A673 (cell line): ENCODE data around the gene PARP15. TPM values are rescaled to one million over a fixed set of nuclear protein-coding genes. Genes with fewer than 3 reads are reported as not detected.

Source experiments
- BruUV-seq: library from RNA; stranded (reverse); fragments of 400-500 nt; replicated peaks from 2 replicates; lab custom pipeline; 2021; lab: Mats Ljungman, UMichigan
- CTCF ChIA-PET: fragments of 300-600 bp; sonication (Branson Sonifier 250); formaldehyde crosslinking; loops from one replicate; lab custom pipeline; 2022; ENCODE audit warnings: antibody characterized with exemption; lab: Charles Lee
- POLR2A ChIA-PET: fragments of 300-600 bp; sonication (Branson Sonifier 250); formaldehyde crosslinking; loops from one replicate; lab custom pipeline; 2022; ENCODE audit warnings: antibody characterized with exemption; ENCODE audit not compliant: low non-redundant PET; lab: Charles Lee
- DNase-seq: peaks from one replicate; pipeline ENCODE4 v3.0.0-alpha.2; 2015; ENCODE audit warnings: low spot score
- H3K27ac ChIP-seq: fragments of 200-600 bp; sonication (generic); 2 replicates; pipeline ENCODE4 v1.5.1; 2016; ENCODE audit warnings: mixed run types, low read depth, mild to moderate bottlenecking, mixed read lengths, antibody characterized with exemption, low read length; ENCODE audit not compliant: poor library complexity, severe bottlenecking
- H3K27me3 ChIP-seq: fragments of 200-600 bp; sonication (generic); replicated peaks from 2 replicates; pipeline ENCODE4 v1.6.1; 2017; ENCODE audit warnings: mixed run types, low read depth, mild to moderate bottlenecking, mixed read lengths, antibody characterized with exemption, low read length; ENCODE audit not compliant: insufficient read depth, poor library complexity
- H3K36me3 ChIP-seq: fragments of 200-600 bp; sonication (generic); 2 replicates; pipeline ENCODE4 v1.6.1; 2016; ENCODE audit warnings: mixed run types, mild to moderate bottlenecking, mixed read lengths, antibody characterized with exemption, low read length; ENCODE audit not compliant: insufficient read depth, poor library complexity, severe bottlenecking
- H3K4me1 ChIP-seq: fragments of 200-600 bp; sonication (generic); 2 replicates; pipeline ENCODE4 v1.6.1; 2017; ENCODE audit warnings: mixed run types, mild to moderate bottlenecking, mixed read lengths, antibody characterized with exemption, low read length; ENCODE audit not compliant: insufficient read depth, poor library complexity, severe bottlenecking
- H3K4me3 ChIP-seq: fragments of 200-600 bp; sonication (generic); 2 replicates; pipeline ENCODE4 v1.5.1; 2016; ENCODE audit warnings: low read depth, mixed run types, mild to moderate bottlenecking, mixed read lengths, low read length; ENCODE audit not compliant: poor library complexity, severe bottlenecking
- H3K9me3 ChIP-seq: fragments of 200-600 bp; sonication (generic); 2 replicates; pipeline ENCODE4 v1.6.1; 2016; ENCODE audit warnings: mixed run types, low read depth, mild to moderate bottlenecking, mixed read lengths, antibody characterized with exemption, low read length; ENCODE audit not compliant: poor library complexity, severe bottlenecking
- EZH2 ChIP-seq: fragments of 200-600 bp; sonication (generic); IDR thresholded peaks from 2 replicates; pipeline ENCODE4 v1.6.1; 2017; ENCODE audit warnings: borderline replicate concordance, low read depth, mild to moderate bottlenecking, mixed read lengths, antibody characterized with exemption, low read length; ENCODE audit not compliant: poor library complexity, severe bottlenecking
- intact Hi-C: fragments of 100-400 bp; cut with micrococcal nuclease; formaldehyde crosslinking; loops from one replicate; pipeline ENCODE4 v1.10.0; 2022; ENCODE audit not compliant: unreplicated experiment
- total RNA-seq: library from RNA; stranded (reverse); gene quantifications from 2 replicates; pipeline ENCODE4 v1.2.3, GENCODE V29; 2021
- TF ChIP-seq, protein P1 (sequence below): fragments of 300-800, 200-600 bp; sonication (generic); conservative IDR thresholded peaks from 2 replicates; pipeline ENCODE4 v1.5.1; 2017; ENCODE audit warnings: low read depth, mild to moderate bottlenecking, antibody characterized with exemption, low read length, moderate library complexity, mixed read lengths

Gene PARP15
- total RNA-seq, 1 experiment from 2014 or later: not detected

DNA sequence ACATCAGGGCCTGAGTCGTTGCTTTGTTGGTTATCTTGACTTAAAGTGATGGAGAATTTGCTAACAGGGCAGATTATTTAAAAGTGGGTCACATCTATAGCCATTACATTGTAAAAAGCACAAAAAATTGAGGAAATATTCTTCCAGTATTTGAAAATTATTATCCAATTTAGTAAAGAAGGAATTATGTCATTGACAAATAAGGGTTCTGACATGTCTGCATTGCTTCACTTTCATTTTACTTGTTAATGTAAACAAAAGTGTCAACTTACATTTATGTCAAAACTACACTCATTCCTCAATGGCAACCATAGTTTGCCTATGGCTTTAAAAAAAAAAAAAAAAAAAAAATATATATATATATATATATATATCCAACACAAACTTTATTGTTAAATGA lies 99.8 kb downstream of the PARP15 start:
- Histone ChIP-seq H3K27ac (no peak overlapping the region), H3K9me3 (no peaks in the 10 kb centered on the region), H3K36me3 (no peaks in the 10 kb centered on the region), H3K4me3 (no peak overlapping the region), H3K27me3 (no peaks in the 10 kb centered on the region), H3K4me1 (peaks cover 12% of the 10 kb centered on the region)
- POLR2A ChIA-PET: no interaction called here
- intact Hi-C loops: no loop called here
- CTCF ChIA-PET: no interaction called here
- TF ChIP-seq EZH2: no peak
- TF ChIP-seq, protein P1, sequence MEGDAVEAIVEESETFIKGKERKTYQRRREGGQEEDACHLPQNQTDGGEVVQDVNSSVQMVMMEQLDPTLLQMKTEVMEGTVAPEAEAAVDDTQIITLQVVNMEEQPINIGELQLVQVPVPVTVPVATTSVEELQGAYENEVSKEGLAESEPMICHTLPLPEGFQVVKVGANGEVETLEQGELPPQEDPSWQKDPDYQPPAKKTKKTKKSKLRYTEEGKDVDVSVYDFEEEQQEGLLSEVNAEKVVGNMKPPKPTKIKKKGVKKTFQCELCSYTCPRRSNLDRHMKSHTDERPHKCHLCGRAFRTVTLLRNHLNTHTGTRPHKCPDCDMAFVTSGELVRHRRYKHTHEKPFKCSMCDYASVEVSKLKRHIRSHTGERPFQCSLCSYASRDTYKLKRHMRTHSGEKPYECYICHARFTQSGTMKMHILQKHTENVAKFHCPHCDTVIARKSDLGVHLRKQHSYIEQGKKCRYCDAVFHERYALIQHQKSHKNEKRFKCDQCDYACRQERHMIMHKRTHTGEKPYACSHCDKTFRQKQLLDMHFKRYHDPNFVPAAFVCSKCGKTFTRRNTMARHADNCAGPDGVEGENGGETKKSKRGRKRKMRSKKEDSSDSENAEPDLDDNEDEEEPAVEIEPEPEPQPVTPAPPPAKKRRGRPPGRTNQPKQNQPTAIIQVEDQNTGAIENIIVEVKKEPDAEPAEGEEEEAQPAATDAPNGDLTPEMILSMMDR: no peak
- BruUV-seq: no TSS peak
- no peak for DNase-seq

DNA sequence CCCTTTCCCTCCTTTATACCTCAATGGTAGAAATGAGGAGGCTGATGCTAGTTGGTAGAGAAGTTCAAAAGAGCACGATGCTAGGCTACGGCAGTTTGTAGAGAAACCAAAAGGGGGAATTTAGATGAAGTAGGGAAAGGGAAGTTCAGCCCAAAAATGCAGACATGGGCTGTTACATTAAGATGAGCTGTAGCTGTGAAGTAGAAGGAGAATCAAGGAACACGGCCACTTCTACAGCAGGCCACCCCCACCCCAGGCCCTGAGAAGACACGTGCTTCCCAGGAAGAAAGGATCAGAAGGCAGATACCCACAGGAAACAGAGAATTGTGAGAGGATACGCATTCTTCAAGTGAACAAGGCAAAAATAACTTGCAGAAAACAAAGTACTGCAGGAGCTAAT lies 101.1 kb downstream of the PARP15 start:
- TF ChIP-seq EZH2: no peak
- TF ChIP-seq, protein P1: no peak
- no peaks in the 10 kb centered on the region for H3K9me3 ChIP-seq
- ChIA-PET CTCF (interaction anchor here (1.2 to 2.0 kb wide), 3 partner anchors 220 to 577 kb away, joined by 3 to 15 read pairs (median 6); no protein-coding TSS in a partner anchor), POLR2A (no interaction called here)
- H3K27me3 ChIP-seq: no peaks in the 10 kb centered on the region
- no peak overlapping the region for H3K4me3 ChIP-seq
- H3K4me1 ChIP-seq: peaks cover 12% of the 10 kb centered on the region
- DNase-seq: no peak
- H3K27ac ChIP-seq: no peak overlapping the region
- intact Hi-C loops: loop anchor here (2.0 kb wide), 2 partner anchors 578 to 1132 kb away; no protein-coding TSS in a partner anchor
- no TSS peak for BruUV-seq
- H3K36me3 ChIP-seq: no peaks in the 10 kb centered on the region

DNA sequence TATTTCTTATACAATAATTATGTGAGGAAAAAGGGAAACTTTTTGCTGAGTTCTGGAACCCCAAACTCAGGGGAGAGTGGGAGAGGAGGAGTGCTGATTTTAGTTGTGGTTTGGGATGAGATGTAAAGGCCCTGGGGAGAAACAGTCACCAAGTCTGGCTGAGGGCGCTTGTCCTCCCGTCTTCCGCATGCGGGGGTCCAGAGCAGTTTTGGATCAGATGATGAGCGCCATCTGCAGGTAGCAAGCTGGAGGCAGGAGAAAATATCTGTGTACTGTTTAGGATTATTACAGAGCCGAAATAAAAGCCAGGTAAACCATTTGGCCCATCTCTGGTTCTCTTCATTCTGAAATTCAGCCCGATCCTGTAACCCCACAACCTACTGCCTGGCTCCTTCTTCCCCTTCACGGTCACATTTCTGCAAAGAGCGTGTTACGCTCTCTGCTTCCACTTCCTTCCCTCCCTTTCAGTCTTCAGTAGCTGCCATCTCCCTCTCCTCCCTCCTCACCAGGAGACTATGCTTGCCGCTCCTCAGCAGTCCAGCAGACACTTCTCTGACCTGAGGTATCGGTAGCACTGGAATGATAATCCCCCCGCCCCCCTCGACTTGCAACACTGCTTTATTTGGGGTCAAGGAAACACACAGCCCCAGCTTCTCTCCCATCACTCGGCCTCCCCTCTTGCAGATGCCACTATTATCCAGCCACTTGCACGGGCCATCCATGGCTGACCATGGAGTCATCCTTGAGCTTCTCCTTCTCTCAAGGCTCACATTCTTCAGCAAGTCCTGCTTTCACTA lies 101.8 kb downstream of the PARP15 start:
- no peaks in the 10 kb centered on the region for H3K9me3 ChIP-seq
- DNase-seq: peak; percentile 89
- ChIA-PET POLR2A (no interaction called here), CTCF (interaction anchor here (0.6 to 2.0 kb wide), 10 partner anchors 10 to 952 kb away, joined by 3 to 15 read pairs (median 4); partner anchors contain the start of gene FAM162A)
- peak overlapping the region; percentile 71 for H3K4me3 ChIP-seq
- no peak overlapping the region for H3K27ac ChIP-seq
- H3K4me1 ChIP-seq: peaks cover 12% of the 10 kb centered on the region
- BruUV-seq: no TSS peak
- no peaks in the 10 kb centered on the region for H3K36me3 ChIP-seq
- H3K27me3 ChIP-seq: no peaks in the 10 kb centered on the region
- intact Hi-C loops: loop anchor here (1.0 to 2.0 kb wide), 4 partner anchors 220 to 1132 kb away; no protein-coding TSS in a partner anchor
- TF ChIP-seq EZH2: no peak
- TF ChIP-seq, protein P1: peak; percentile 82
